ENCODE results near the gene CABLES1.

CABLES1 gene

GRCh38 chr18:23306822-23307221 lies 171.5 kb downstream of the CABLES1 start:
- peak; percentile 17 for DNase-seq (ENCODE audit: low read depth)

DNA sequence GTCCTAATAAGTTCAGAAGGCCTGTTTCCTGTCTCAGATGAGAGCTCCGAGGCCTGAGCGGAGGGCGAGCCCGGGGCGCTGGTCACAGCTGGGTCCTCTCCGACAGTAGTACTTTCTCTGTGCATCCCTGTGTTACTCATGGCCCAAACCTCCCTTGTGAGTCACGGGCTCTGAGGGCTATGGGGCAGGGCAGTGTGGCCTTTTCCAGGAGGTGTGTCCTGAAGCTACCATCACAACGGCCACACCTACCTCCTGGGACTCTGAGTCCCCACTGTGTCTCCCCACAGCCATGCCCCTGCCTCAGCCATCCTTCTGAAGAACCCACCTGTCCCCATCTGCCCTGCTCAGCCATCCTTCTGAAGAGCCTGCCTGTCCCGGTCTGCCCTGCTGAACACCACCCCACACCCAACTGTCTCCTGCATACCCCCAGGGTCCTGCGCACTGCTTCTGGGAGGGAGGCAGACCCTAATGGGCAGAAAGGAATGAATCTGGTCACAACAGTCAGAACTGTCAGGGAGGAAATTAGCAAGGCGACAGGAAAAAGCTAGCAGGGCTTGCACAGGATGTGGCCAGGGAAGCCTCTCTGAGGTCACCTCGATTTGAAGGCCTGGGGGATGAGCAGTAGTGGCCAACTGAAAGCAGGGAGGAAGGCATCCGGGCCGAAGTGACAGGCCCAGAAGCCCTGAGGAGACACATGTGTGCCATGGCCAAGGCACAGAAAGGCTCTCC lies 172.4 kb downstream of the CABLES1 start:
- DNase-seq (ENCODE audit: low read depth) = no peak

Data from stimulated activated CD8-positive, alpha-beta memory T cell treated with anti-CD3 and anti-CD28 coated beads, Interleukin-12 subunit alpha, Interleukin-12 subunit beta, amount 100 ng/mL, for 1 hour (primary cell).